DND-41 (cell line): ENCODE results near the gene NRSN1.

Experiments used
- ATAC-seq: fragments of 200-7000 bp; cut with Tn5 transposase; 3 replicates; pipeline ENCODE4 v1.9.1; 2021; ENCODE audit warnings: low read depth; ENCODE audit not compliant: insufficient read depth
- DNase-seq: peaks from one replicate; pipeline ENCODE4 v3.0.0-alpha.2; 2020
- H2AFZ ChIP-seq: 2 replicates; pipeline ENCODE4 v1.6.0; 2012; ENCODE audit warnings: low read depth, low read length
- H3K27ac ChIP-seq: 2 replicates; pipeline ENCODE4 v1.5.1; 2012; ENCODE audit warnings: low read length, inconsistent platforms
- H3K27me3 ChIP-seq: fragments of 200-600 bp; sonication (generic); 2 replicates; pipeline ENCODE4 v1.6.0; 2012; ENCODE audit warnings: low read length, mild to moderate bottlenecking, inconsistent platforms; ENCODE audit not compliant: insufficient read depth, poor library complexity
- H3K36me3 ChIP-seq: 2 replicates; pipeline ENCODE4 v1.5.1; 2012; ENCODE audit warnings: low read length, inconsistent platforms; ENCODE audit not compliant: insufficient read depth
- H3K4me1 ChIP-seq: 2 replicates; pipeline ENCODE4 v1.5.1; 2012; ENCODE audit warnings: mild to moderate bottlenecking, low read length; ENCODE audit not compliant: insufficient read depth
- H3K4me2 ChIP-seq: 2 replicates; pipeline ENCODE4 v1.6.0; 2012; ENCODE audit warnings: mild to moderate bottlenecking, moderate library complexity, low read length, inconsistent platforms; ENCODE audit not compliant: insufficient read depth
- H3K4me3 ChIP-seq, 2 experiments: fragments of 200-600 bp in 1 of 2; shearing (Covaris generic) in 1 of 2; 2 replicates each; pipeline ENCODE4 v1.5.1; 2012 to 2016; ENCODE audit warnings: inconsistent platforms in 2 of 2, low read length in 2 of 2, mild to moderate bottlenecking in 2 of 2, low read depth in 1 of 2, moderate library complexity in 1 of 2
- H3K79me2 ChIP-seq: 2 replicates; pipeline ENCODE4 v1.6.0; 2012; ENCODE audit warnings: low read length, inconsistent platforms; ENCODE audit not compliant: insufficient read depth
- H3K9ac ChIP-seq: 2 replicates; pipeline ENCODE4 v1.6.0; 2012; ENCODE audit warnings: low read depth, mild to moderate bottlenecking, inconsistent platforms, low read length, moderate library complexity
- H3K9me3 ChIP-seq: 2 replicates; pipeline ENCODE4 v1.5.1; 2012; ENCODE audit warnings: low read length, moderate library complexity, mild to moderate bottlenecking, inconsistent platforms; ENCODE audit not compliant: insufficient read depth, severe bottlenecking
- H4K20me1 ChIP-seq: 2 replicates; pipeline ENCODE4 v1.6.0; 2012; ENCODE audit warnings: low read length; ENCODE audit not compliant: insufficient read depth
- EZH2 ChIP-seq: IDR thresholded peaks from 3 replicates; pipeline ENCODE4 v1.6.1; 2012; ENCODE audit warnings: borderline replicate concordance, low read depth, mild to moderate bottlenecking, moderate library complexity, low read length, inconsistent platforms; ENCODE audit not compliant: severe bottlenecking
- TF ChIP-seq, protein P1 (sequence below): IDR thresholded peaks from 2 replicates; pipeline ENCODE4 v1.5.1; 2012; ENCODE audit warnings: borderline replicate concordance, low read length, moderate library complexity, mild to moderate bottlenecking; ENCODE audit not compliant: poor library complexity, severe bottlenecking; ENCODE audit errors: extremely low read depth

The NRSN1 gene

DNA sequence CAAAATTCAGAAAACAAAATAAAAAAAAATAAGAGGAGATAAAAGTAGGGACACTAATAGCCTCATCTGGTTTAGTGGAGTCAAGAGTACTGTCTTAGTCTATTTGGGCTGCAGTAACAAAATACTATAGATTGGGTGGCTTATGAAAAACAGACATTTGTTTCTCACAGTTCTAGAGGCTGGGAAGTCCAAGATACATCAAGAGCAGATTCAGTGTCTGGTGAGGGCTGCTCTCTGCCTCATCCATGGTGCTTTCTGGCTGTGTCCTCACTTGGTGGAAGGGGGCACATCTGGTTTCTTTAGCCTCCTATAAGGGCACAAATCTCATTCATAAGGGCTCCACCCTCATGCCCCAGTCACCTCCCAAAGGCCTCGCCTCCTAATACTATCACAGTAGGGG lies 26.0 kb downstream of the NRSN1 start:
- H3K9ac ChIP-seq, result no peak overlapping the region

DNA sequence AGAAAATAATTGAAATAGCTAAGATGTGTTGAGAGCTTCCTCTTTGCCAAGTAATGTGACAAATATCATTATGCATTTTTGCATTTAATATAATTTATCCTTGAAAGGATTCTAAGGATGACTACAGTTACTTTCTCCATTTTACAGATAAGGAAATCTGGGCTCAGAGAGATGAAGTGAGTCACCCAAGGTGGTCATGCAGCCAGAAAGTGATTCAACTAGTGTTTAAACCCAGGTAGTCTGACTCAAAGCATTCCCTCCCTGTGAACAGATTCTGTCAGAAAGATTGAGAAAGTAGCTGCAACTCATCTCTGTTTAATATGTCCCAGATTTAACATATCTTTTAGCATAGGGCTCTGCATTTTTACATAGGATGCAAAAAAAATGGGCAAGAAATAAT lies 28.1 kb downstream of the NRSN1 start:
- ATAC-seq (no peak), DNase-seq (no peak)
- Histone ChIP-seq H3K27me3 (peaks cover 3% of the 10 kb centered on the region), H3K4me2 (no peak overlapping the region), H3K9me3 (no peaks in the 10 kb centered on the region), H3K9ac (no peak overlapping the region), H2AFZ (no peak overlapping the region), H3K4me3 (no peak overlapping the region), H3K4me1 (no peaks in the 10 kb centered on the region), H3K79me2 (no peaks in the 10 kb centered on the region), H4K20me1 (no peaks in the 10 kb centered on the region), H3K36me3 (no peaks in the 10 kb centered on the region), H3K27ac (no peak overlapping the region)
- TF ChIP-seq EZH2, result no peak
- TF ChIP-seq, protein P1, sequence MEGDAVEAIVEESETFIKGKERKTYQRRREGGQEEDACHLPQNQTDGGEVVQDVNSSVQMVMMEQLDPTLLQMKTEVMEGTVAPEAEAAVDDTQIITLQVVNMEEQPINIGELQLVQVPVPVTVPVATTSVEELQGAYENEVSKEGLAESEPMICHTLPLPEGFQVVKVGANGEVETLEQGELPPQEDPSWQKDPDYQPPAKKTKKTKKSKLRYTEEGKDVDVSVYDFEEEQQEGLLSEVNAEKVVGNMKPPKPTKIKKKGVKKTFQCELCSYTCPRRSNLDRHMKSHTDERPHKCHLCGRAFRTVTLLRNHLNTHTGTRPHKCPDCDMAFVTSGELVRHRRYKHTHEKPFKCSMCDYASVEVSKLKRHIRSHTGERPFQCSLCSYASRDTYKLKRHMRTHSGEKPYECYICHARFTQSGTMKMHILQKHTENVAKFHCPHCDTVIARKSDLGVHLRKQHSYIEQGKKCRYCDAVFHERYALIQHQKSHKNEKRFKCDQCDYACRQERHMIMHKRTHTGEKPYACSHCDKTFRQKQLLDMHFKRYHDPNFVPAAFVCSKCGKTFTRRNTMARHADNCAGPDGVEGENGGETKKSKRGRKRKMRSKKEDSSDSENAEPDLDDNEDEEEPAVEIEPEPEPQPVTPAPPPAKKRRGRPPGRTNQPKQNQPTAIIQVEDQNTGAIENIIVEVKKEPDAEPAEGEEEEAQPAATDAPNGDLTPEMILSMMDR, result no peak

More for the DNA sequence above, 26.0 kb downstream of the NRSN1 start:
- H3K4me2 ChIP-seq, result no peak overlapping the region
- ATAC-seq (no peak), DNase-seq (no peak)
- H3K79me2 ChIP-seq, result no peaks in the 10 kb centered on the region
- no peaks in the 10 kb centered on the region for H4K20me1 ChIP-seq
- H3K27me3 ChIP-seq, result peaks cover 3% of the 10 kb centered on the region
- no peak for TF ChIP-seq EZH2
- TF ChIP-seq, protein P1, result no peak
- H3K36me3 ChIP-seq, result no peaks in the 10 kb centered on the region
- H3K4me1 ChIP-seq, result no peaks in the 10 kb centered on the region
- H3K27ac ChIP-seq, result no peak overlapping the region
- H2AFZ ChIP-seq, result no peak overlapping the region
- no peak overlapping the region for H3K4me3 ChIP-seq
- no peaks in the 10 kb centered on the region for H3K9me3 ChIP-seq

DNA sequence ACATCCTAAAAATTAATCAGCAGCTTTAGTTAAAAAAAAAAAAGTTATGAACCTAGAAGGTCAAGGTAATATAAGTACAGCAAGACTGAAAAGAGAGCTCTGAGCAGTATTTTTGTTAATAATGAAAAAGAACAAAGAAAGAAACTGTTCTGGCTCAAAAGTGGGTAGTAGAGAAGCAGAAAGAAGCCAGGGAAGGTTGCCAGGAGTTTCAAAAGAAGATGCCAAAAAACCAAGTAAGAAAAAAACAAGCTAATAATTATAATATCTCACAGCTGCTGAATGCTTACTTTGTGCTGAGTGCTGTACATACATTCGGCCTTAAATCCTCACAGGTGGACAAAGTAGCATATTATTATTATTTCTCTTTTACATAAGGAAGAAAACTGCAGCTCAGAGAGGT lies 31.9 kb downstream of the NRSN1 start:
- H3K27ac ChIP-seq, result no peak overlapping the region

More for the DNA sequence above, 31.9 kb downstream of the NRSN1 start:
- H3K4me2 ChIP-seq, result no peak overlapping the region
- H3K4me1 ChIP-seq, result no peaks in the 10 kb centered on the region
- DNase-seq (no peak), ATAC-seq (no peak)
- no peaks in the 10 kb centered on the region for H4K20me1 ChIP-seq
- TF ChIP-seq, protein P1, result no peak
- no peak for TF ChIP-seq EZH2
- H3K4me3 ChIP-seq, result no peak overlapping the region
- H3K27me3 ChIP-seq, result peaks cover 4% of the 10 kb centered on the region
- H3K9ac ChIP-seq, result no peak overlapping the region
- H3K9me3 ChIP-seq, result no peaks in the 10 kb centered on the region
- H2AFZ ChIP-seq, result no peak overlapping the region
- H3K79me2 ChIP-seq, result no peaks in the 10 kb centered on the region
- H3K36me3 ChIP-seq, result no peaks in the 10 kb centered on the region
